NT2/D1 (cell line): ENCODE results near the gene RAB27B.

ENCODE experiments used
- SUZ12 ChIP-seq: IDR thresholded peaks from 2 replicates; pipeline ENCODE4 v1.6.1; 2011; ENCODE audit not compliant: insufficient read length, insufficient read depth; ENCODE audit errors: extremely low read depth
- YY1 ChIP-seq: IDR thresholded peaks from 2 replicates; pipeline ENCODE4 v1.6.1; 2011; ENCODE audit not compliant: insufficient read length, insufficient read depth
- ZNF274 ChIP-seq: IDR thresholded peaks from 2 replicates; pipeline ENCODE4 v1.6.1; 2011; ENCODE audit warnings: mild to moderate bottlenecking, low read depth, low read length

GRCh38 chr18:54824761-54825160, 3.5 kb upstream of the RAB27B start:
- TF ChIP-seq SUZ12 (no peak), YY1 (no peak), ZNF274 (no peak)
